GM21528 (cell line): ENCODE data around the gene PILRA.
A peak's percentile ranks its signal among the peaks of the same experiment; 100 is the strongest.
"Not testable (repeated sequence)": the region's sequence is repeated elsewhere in the genome, so short reads cannot be mapped to it uniquely, and the experiment has no call there.

Source experiments
- ATAC-seq: cut with Tn5 transposase; IDR thresholded peaks from one replicate; pipeline ENCODE4 v1.9.1; 2021; ENCODE audit warnings: mild to moderate bottlenecking, moderate library complexity; ENCODE audit not compliant: unreplicated experiment, low FRiP score

The PILRA gene

GRCh38 chr7:100373261-100373831 is at the start of gene PILRA:
PILRA (plus strand) TSS chr7:100373487; CDS start chr7:100373657, 170 bp downstream.
- ATAC-seq: no peak

DNA sequence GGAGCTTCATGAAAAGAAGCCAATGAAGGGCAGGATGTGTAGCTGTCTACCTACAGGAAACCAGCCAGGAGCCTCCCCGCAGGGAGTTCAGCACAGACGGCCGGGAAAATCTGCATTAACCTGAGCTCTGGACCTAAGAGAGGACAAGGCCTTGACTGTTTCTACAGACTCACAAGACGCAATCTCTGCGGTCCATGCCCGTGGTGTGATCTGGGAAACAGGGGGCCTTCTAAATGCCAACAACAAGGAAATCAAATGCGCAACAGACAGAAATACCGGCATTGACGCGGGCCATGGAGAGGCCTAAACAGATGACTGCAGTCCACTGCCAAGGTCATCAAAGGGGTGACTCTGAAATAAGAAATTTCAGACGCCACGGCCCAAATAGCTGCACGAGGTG is 49.1 kb upstream of the PILRA start:
- ATAC-seq: not testable (repeated sequence)

- not testable (repeated sequence) for ATAC-seq
Observed at GRCh38 chr7:100325671-100326070, 47.6 kb upstream of the PILRA start.

GRCh38 chr7:100326914-100327313 is 46.4 kb upstream of the PILRA start:
- not testable (repeated sequence) for ATAC-seq

DNA sequence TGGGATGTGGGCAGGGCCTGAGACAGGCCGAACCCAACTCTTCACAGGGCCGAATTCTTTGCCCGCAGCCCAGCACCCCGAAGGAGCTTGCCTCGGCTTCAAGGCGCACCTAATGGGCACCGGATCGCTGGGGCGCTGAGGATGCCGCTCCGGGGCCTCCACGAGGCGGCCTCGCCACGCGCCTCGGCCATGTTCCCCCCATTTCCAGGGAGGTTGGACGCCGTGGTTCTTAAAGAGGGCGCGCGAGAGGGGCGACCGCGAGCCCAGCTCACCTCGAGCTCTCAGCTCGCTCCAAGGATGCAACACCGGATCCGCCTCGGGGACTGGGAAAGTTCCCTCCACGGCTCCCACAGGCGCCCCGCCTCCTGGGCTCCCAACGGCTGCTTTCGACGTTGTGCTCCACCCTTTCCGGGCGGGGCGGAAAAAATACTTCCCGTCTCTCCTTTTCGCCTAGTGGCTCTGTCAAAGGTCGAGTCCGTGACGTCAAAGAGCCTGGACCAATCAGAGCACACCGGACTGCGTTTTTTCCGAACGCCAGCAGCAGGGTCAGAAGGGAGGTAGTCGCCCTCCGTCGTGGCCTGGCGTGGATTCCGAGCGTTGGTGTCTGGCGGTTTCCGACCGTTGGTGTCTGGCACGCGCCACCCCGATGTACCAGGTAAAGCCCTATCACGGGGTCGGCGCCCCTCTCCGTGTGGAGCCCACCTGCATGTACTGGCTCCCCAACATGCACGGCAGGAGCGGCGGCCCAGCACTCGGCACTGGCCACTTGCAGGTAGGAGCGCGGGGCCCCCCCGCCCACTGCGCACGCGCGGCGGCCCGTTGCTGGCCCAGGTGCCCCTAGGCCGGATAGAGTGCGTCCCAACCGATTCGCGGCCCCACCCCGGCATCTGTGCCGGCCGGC is 37.5 kb upstream of the PILRA start:
- ATAC-seq: peak; percentile 96

DNA sequence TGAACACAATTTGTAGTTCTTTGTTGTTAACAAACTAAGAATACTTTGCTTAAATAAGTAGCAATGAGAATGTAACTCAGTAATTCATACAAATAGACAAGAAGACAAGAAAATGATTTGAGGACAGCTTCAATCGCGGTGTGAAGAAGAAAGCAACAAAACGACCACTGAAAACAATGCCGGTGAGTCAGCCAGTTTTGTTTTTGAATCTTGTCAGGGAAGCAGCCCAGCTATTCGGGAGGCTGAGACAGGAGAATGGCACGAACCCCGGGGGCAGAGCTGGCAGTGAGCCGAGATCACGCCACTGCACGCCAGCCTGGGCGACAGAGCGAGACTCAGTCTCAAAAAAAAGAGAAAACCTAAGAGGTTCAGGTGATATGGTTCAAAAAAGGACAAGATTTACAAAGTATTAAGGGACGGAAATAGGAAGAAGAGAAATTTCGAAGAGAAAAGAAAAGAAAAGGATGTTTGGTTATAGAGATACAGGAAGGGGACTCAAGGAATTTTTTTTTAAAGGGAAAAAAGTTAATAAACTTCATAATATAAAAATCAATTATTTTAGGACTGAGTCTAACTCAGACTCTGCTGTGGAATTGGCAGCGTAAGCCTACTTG is 35.1 kb upstream of the PILRA start:
- ATAC-seq: not testable (repeated sequence)

DNA sequence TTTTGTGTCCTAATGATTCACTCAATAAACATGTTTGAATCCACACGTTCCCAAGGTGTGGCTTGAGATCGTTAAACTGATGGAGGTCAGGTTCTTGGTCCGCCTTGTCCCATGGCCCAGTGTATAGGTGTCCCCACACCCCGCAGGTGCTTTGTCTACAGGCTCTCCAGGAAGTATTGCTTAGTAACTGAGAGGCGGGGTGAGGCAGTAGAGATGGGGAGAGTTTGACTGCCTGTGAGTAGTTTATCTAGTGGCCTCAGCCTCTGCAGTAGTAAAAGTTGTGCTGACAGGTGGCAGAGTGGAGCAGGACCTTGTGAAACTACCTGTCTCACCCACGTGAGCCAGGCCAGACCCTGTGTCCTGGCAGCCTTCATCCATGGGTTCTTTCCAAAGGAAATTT is 32.0 kb upstream of the PILRA start:
- not testable (repeated sequence) for ATAC-seq

DNA sequence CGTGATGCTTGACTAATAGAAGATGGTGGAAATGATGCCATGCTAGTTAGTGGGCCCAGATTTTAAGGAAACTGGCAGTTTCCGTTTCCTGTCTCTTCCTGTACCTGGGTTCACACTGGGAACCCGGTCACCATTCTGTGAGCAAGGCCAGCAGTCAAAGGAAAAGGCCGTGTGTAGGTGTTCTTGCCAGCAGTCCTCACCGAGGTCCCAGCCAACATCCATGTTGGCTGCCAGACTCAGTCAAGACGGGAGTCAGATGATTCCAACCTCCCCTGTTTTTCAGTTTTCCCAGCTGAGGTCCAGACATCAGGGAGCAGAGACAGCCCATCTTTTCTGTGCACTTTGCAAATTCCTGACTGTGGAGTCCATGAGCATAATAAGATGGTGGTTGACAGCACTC is 30.5 kb upstream of the PILRA start:
- no peak for ATAC-seq

- ATAC-seq: peak; percentile 19
Observed at GRCh38 chr7:100344124-100344559, 29.1 kb upstream of the PILRA start.

DNA sequence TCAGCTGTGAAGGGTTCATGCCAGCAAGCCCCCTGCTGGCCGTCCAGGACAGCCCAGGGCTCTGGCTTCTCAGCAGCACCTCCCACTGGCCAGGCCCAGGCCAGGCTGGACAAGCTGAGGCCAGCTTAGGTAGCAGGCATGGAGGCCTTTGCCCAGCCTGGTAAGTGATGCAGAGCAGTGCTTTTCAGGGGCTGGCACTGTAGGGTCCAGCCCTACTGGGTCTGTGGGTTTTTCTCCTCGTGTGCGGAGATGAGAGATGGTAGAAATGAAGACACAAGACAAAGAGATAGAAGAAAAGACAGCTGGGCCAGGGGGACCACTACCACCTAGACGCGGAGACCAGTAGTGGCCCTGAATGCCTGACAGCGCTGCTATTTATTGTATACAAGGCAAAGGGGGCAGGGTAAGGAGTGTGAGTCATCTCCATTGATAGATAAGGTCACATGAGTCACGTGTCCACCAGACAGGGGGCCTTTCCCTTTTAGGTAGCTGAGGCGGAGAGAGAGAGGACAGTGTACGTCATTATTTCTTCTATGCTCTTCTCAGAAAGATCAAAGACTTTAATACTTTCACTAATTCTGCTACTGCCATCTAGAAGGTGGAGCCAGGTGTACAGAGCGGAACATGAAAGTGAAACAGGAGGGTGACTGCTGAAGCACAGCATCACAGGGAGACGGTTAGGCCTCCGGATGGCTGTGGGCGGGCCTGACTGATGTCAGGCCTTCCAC is 28.6 kb upstream of the PILRA start:
- ATAC-seq: peak; percentile 63

GRCh38 chr7:100345288-100345672 is 28.0 kb upstream of the PILRA start:
- ATAC-seq: peak; percentile 25

- ATAC-seq: no peak
Observed at GRCh38 chr7:100346921-100347320, 26.4 kb upstream of the PILRA start.

DNA sequence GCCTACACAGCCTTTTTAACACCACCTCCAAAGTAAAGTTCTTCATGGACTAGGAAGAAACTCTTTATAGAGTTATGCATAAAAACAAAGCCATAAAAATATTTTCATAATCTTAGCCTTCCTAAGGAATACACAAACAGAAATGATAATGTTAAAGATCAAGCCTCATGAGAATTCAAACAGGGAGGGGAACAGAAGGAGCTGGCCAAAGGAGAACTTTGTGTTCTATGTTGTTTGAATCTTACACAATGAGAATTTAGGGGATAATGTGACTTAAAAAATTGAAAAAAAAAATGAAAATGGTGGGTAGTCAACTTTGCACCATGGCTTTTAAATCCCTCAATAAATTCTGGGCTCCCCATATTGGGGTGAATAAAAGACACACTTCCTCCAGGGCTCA is 24.5 kb upstream of the PILRA start:
- ATAC-seq: no peak

GRCh38 chr7:100349757-100350156 is 23.5 kb upstream of the PILRA start:
- no peak for ATAC-seq

DNA sequence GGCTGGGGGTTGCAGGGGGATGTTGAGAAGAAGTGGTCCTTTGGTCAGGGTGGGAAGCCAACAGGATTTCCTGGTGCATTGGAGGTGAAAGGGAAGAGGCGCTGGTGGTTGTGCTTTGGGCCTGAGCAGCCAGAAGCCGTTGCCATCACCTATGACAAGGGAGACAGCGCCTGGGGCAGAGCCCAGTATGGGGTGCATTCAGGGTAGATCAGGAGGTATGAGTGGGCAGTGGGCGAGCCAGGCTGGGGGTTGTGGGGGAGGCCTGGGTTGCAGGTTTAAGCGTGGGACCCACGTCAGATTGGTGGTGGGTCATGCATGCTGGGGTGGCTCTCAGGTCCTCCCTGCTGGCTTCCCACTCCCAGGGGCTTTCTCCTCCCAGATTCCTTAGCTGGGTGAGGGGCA is 21.6 kb upstream of the PILRA start:
- ATAC-seq: no peak

DNA sequence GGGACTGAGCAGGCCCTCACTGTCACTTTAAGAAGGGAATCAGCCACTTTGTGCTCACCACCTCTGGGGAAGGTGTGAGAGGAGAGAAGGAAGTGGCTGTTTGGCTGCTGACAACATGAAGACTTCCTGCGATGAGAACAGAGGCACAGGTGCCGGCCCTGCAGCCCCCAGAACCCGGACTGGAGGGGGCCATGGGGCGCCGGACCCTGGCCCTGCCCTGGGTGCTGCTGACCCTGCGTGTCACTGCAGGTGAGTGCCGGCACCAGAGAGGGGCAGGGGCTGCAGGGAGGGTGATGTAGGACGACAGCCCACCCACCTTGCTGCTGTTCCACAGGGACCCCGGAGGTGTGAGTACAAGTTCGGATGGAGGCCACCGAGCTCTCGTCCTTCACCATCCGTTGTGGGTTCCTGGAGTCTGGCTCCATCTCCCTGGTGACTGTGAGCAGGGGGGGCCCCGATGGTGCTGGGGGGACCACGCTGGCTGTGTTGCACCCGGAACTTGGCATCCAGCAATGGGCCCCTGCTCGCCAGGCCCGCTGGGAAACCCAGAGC is 21.0 kb upstream of the PILRA start:
- not testable (repeated sequence) for ATAC-seq

- ATAC-seq: no peak
Observed at GRCh38 chr7:100352984-100353684, 20.2 kb upstream of the PILRA start.

DNA sequence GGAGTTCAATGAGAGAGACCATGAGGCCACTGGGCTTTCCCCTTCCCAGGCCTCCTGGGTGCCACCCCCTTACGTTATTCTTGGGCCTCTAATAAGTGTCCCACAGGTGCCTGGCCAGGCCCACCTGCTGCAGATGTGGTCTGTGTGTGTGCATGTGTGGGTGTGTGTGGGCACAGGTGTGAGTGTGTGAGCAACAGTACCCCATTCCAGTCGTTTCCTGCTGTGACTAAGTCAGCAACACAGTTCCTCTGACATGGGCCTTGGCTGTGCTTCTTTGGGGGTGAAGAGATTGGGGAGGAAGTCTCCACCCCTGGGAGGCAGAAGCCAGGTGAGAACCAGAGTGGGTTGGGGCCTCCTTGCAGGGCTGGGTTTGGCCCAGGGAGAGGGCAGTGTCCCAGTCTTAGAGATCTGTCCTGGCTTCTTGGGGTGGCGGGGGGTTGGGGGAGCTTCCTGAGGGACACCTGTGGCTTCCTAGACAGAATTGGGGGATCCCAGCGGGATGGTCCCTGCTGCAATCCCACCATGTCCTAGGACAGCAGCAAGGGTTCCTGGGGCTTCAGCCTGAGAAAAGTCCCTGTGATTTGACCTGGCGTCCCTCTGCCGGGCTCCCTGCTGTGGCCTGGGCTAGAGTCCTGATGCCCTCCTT is 19.5 kb upstream of the PILRA start:
- no peak for ATAC-seq

DNA sequence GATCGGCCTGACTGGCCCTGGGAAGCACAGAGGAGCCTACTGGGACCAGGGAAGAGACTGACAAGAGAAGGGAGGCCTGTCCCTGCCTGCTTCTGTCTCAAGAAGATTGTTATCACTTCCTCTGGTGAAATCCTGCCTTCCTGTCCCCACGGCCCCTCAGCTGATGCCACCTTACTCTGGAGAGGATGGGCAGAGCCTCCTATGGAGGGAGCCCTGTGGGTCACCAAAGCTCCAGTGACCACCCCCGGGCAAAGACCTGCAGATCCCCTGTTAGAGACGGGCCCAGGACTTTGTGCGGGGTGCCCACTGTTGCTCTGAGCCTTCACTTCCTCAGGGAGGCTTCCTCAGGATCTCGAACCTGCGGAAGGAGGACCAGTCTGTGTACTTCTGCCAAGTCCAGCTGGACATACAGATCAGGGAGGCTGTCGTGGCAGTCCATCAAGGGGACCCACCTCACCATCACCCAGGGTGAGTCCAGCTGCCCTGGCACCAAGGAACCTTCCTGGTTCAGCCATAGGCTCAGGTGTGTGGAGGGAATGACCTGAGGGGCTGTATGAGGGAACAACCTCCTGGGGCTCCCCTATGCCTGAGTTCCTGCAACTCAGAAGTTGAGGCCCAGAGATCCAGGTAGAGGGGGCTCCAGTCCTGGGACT is 16.7 kb upstream of the PILRA start:
- no peak for ATAC-seq
